ENCODE data around the gene DIO3. TPM values are rescaled to one million over a fixed set of nuclear protein-coding genes. Genes with fewer than 3 reads are reported as not detected.

Gene DIO3
- polyA plus RNA-seq, 1 donor from 2014 or later: 49.2 TPM

- H3K36me3 ChIP-seq (ENCODE audit: insufficient read depth, low read length): no peaks in the 10 kb centered on the region
- H3K27ac ChIP-seq (ENCODE audit: low read length): no peak overlapping the region
- H3K9me3 ChIP-seq (ENCODE audit: low read length): no peaks in the 10 kb centered on the region
- TF ChIP-seq EZH2 (IDR thresholded peaks at IDR 0.05; ENCODE audit: borderline replicate concordance, insufficient read depth, low read length, poor library complexity, severe bottlenecking) (no peak), TAF1 (IDR thresholded peaks at IDR 0.05; ENCODE audit: low read depth) (no peak), EP300 (conservative IDR thresholded peaks at IDR 0.05; ENCODE audit: poor library complexity, severe bottlenecking) (no peak), RAD21 (conservative IDR thresholded peaks at IDR 0.05) (no peak), POLR2AphosphoS5 (IDR thresholded peaks at IDR 0.05) (no peak), MXI1 (conservative IDR thresholded peaks at IDR 0.05; ENCODE audit: poor library complexity, severe bottlenecking) (no peak), SMC3 (conservative IDR thresholded peaks at IDR 0.05; ENCODE audit: poor library complexity) (no peak)
- TF ChIP-seq, protein P1, sequence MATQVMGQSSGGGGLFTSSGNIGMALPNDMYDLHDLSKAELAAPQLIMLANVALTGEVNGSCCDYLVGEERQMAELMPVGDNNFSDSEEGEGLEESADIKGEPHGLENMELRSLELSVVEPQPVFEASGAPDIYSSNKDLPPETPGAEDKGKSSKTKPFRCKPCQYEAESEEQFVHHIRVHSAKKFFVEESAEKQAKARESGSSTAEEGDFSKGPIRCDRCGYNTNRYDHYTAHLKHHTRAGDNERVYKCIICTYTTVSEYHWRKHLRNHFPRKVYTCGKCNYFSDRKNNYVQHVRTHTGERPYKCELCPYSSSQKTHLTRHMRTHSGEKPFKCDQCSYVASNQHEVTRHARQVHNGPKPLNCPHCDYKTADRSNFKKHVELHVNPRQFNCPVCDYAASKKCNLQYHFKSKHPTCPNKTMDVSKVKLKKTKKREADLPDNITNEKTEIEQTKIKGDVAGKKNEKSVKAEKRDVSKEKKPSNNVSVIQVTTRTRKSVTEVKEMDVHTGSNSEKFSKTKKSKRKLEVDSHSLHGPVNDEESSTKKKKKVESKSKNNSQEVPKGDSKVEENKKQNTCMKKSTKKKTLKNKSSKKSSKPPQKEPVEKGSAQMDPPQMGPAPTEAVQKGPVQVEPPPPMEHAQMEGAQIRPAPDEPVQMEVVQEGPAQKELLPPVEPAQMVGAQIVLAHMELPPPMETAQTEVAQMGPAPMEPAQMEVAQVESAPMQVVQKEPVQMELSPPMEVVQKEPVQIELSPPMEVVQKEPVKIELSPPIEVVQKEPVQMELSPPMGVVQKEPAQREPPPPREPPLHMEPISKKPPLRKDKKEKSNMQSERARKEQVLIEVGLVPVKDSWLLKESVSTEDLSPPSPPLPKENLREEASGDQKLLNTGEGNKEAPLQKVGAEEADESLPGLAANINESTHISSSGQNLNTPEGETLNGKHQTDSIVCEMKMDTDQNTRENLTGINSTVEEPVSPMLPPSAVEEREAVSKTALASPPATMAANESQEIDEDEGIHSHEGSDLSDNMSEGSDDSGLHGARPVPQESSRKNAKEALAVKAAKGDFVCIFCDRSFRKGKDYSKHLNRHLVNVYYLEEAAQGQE (IDR thresholded peaks at IDR 0.05; ENCODE audit: borderline replicate concordance): no peak
- TF ChIP-seq, protein P2, sequence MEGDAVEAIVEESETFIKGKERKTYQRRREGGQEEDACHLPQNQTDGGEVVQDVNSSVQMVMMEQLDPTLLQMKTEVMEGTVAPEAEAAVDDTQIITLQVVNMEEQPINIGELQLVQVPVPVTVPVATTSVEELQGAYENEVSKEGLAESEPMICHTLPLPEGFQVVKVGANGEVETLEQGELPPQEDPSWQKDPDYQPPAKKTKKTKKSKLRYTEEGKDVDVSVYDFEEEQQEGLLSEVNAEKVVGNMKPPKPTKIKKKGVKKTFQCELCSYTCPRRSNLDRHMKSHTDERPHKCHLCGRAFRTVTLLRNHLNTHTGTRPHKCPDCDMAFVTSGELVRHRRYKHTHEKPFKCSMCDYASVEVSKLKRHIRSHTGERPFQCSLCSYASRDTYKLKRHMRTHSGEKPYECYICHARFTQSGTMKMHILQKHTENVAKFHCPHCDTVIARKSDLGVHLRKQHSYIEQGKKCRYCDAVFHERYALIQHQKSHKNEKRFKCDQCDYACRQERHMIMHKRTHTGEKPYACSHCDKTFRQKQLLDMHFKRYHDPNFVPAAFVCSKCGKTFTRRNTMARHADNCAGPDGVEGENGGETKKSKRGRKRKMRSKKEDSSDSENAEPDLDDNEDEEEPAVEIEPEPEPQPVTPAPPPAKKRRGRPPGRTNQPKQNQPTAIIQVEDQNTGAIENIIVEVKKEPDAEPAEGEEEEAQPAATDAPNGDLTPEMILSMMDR (IDR thresholded peaks at IDR 0.05; ENCODE audit: poor library complexity, severe bottlenecking): no peak
- no peaks in the 10 kb centered on the region for H3K9me2 ChIP-seq (ENCODE audit: insufficient read depth, low read length)
- H3K27me3 ChIP-seq (ENCODE audit: insufficient read depth, low read depth, low read length): peaks cover 2% of the 10 kb centered on the region
- H3K4me3 ChIP-seq (ENCODE audit: low read length): no peak overlapping the region
- no peaks in the 10 kb centered on the region for H4K20me1 ChIP-seq (ENCODE audit: insufficient read depth)
- no peaks in the 10 kb centered on the region for H3F3A ChIP-seq (ENCODE audit: insufficient read depth, low read length, poor library complexity, severe bottlenecking)
- no peak overlapping the region for H3K4me2 ChIP-seq (ENCODE audit: low read length)
- no peaks in the 10 kb centered on the region for H3K79me2 ChIP-seq (replicated peaks; ENCODE audit: insufficient read depth, low read length)
- H3K9ac ChIP-seq (ENCODE audit: low read length): no peak overlapping the region
- no peak overlapping the region for H2AFZ ChIP-seq (ENCODE audit: low read depth, low read length)
Measured at GRCh38 chr14:101553393-101553792, 7.9 kb upstream of the DIO3 start.

DNA sequence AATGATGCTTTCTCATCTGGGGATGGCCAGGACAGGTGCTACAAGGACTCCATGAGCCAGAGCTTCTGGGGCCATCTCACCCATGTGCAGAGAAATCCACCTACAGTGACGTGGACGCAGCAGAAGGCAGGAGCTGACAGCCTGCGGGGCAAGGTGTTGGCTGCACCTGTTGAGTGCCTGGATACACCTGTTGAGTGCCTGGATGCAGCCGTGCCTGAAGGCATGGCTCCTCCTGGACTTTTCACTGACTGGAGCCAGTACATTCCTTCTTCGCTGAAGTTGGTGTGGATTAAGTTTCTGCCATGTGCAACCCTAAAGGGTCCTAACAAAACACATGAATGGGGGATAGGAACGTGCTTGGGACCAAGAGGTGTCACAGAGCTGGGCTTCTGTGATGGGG, 7.4 kb upstream of the DIO3 start:
- TF ChIP-seq, protein P2 (IDR thresholded peaks at IDR 0.05; ENCODE audit: poor library complexity, severe bottlenecking): no peak
- TF ChIP-seq EZH2 (IDR thresholded peaks at IDR 0.05; ENCODE audit: borderline replicate concordance, insufficient read depth, low read length, poor library complexity, severe bottlenecking) (no peak), SMC3 (conservative IDR thresholded peaks at IDR 0.05; ENCODE audit: poor library complexity) (no peak), TAF1 (IDR thresholded peaks at IDR 0.05; ENCODE audit: low read depth) (no peak), POLR2AphosphoS5 (IDR thresholded peaks at IDR 0.05) (no peak)
- H4K20me1 ChIP-seq (ENCODE audit: insufficient read depth): no peaks in the 10 kb centered on the region
- H3K27ac ChIP-seq (ENCODE audit: low read length): no peak overlapping the region
- no peaks in the 10 kb centered on the region for H3K9me3 ChIP-seq (ENCODE audit: low read length)
- H3K36me3 ChIP-seq (ENCODE audit: insufficient read depth, low read length): no peaks in the 10 kb centered on the region
- no peaks in the 10 kb centered on the region for H3K79me2 ChIP-seq (replicated peaks; ENCODE audit: insufficient read depth, low read length)
- no peak overlapping the region for H3K9ac ChIP-seq (ENCODE audit: low read length)
- H3K9me2 ChIP-seq (ENCODE audit: insufficient read depth, low read length): no peaks in the 10 kb centered on the region
- H3K27me3 ChIP-seq (ENCODE audit: insufficient read depth, low read depth, low read length): peaks cover 7% of the 10 kb centered on the region
- H2AFZ ChIP-seq (ENCODE audit: low read depth, low read length): no peak overlapping the region
- H3K4me2 ChIP-seq (ENCODE audit: low read length): no peak overlapping the region
- H3K4me3 ChIP-seq (ENCODE audit: low read length): no peak overlapping the region
- no peaks in the 10 kb centered on the region for H3F3A ChIP-seq (ENCODE audit: insufficient read depth, low read length, poor library complexity, severe bottlenecking)

Measured in neural cell (in vitro differentiated cells).